Fibroblast of skin of right quadriceps (primary cell): Measurements from ENCODE around the gene PYGB.
A peak's percentile ranks its signal among the peaks of the same experiment; 100 is the strongest.

Source experiments
- DNase-seq: peaks from one replicate; pipeline ENCODE4 v3.0.0-alpha.2; 2013

Gene PYGB

GRCh38 chr20:25216199-25216945, 31.5 kb upstream of the PYGB start:
- no peak for DNase-seq

GRCh38 chr20:25217161-25218108, 30.4 kb upstream of the PYGB start:
- DNase-seq: no peak

- no peak for DNase-seq
These were observed 29.8 kb upstream of the PYGB start for GRCh38 chr20:25218109-25218486.

GRCh38 chr20:25218492-25218891, 29.4 kb upstream of the PYGB start:
- DNase-seq: no peak

GRCh38 chr20:25219365-25219764, 28.5 kb upstream of the PYGB start:
- DNase-seq: no peak

- DNase-seq: no peak
These were observed 27.7 kb upstream of the PYGB start for GRCh38 chr20:25220021-25220730.

- DNase-seq: no peak
These were observed 26.9 kb upstream of the PYGB start for GRCh38 chr20:25220810-25221591.

GRCh38 chr20:25221592-25222460, 26.1 kb upstream of the PYGB start:
- no peak for DNase-seq

- no peak for DNase-seq
These were observed 25.3 kb upstream of the PYGB start for GRCh38 chr20:25222461-25223178.

GRCh38 chr20:25223179-25223661, 24.7 kb upstream of the PYGB start:
- DNase-seq: peak; percentile 94

GRCh38 chr20:25223765-25224720, 23.8 kb upstream of the PYGB start:
- DNase-seq: no peak

GRCh38 chr20:25224941-25225340, 22.9 kb upstream of the PYGB start:
- DNase-seq: no peak

- no peak for DNase-seq
These were observed 22.0 kb upstream of the PYGB start for GRCh38 chr20:25225642-25226432.

GRCh38 chr20:25226433-25227316, 21.2 kb upstream of the PYGB start:
- DNase-seq: no peak

GRCh38 chr20:25227317-25227831, 20.5 kb upstream of the PYGB start:
- peak; percentile 82 for DNase-seq

GRCh38 chr20:25229486-25230165, 18.3 kb upstream of the PYGB start:
- no peak for DNase-seq
